OCI-LY1 (cell line): ENCODE measurements around the gene CCSAP.

Source experiments
- EZH2 ChIP-seq: fragments of 200-600 bp; sonication (generic), shearing (Covaris generic); IDR thresholded peaks from 2 replicates; pipeline ENCODE4 v1.8.0; 2017; ENCODE audit warnings: borderline replicate concordance, mixed run types, mild to moderate bottlenecking, antibody characterized with exemption, low read length, moderate library complexity, mixed read lengths
- TF ChIP-seq, protein P1 (sequence below): fragments of 200-600 bp; sonication (generic), shearing (Covaris generic); IDR thresholded peaks from 2 replicates; pipeline ENCODE4 v1.5.1; 2017; ENCODE audit warnings: mild to moderate bottlenecking, antibody characterized with exemption, low read length, moderate library complexity, mixed read lengths

- TF ChIP-seq, protein P1, sequence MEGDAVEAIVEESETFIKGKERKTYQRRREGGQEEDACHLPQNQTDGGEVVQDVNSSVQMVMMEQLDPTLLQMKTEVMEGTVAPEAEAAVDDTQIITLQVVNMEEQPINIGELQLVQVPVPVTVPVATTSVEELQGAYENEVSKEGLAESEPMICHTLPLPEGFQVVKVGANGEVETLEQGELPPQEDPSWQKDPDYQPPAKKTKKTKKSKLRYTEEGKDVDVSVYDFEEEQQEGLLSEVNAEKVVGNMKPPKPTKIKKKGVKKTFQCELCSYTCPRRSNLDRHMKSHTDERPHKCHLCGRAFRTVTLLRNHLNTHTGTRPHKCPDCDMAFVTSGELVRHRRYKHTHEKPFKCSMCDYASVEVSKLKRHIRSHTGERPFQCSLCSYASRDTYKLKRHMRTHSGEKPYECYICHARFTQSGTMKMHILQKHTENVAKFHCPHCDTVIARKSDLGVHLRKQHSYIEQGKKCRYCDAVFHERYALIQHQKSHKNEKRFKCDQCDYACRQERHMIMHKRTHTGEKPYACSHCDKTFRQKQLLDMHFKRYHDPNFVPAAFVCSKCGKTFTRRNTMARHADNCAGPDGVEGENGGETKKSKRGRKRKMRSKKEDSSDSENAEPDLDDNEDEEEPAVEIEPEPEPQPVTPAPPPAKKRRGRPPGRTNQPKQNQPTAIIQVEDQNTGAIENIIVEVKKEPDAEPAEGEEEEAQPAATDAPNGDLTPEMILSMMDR: no peak
- no peak for TF ChIP-seq EZH2
Measured at GRCh38 chr1:229383961-229384360, 41.1 kb upstream of the CCSAP start.
